Measurements from ENCODE around the gene FCSK. TPM values are rescaled to one million over a fixed set of nuclear protein-coding genes. Genes with fewer than 3 reads are reported as not detected.
A peak's percentile ranks its signal among the peaks of the same experiment; 100 is the strongest.

FCSK gene
- total and polyA plus RNA-seq, 4 donors: 12.0 to 24.1 (median 14.2) TPM

DNA sequence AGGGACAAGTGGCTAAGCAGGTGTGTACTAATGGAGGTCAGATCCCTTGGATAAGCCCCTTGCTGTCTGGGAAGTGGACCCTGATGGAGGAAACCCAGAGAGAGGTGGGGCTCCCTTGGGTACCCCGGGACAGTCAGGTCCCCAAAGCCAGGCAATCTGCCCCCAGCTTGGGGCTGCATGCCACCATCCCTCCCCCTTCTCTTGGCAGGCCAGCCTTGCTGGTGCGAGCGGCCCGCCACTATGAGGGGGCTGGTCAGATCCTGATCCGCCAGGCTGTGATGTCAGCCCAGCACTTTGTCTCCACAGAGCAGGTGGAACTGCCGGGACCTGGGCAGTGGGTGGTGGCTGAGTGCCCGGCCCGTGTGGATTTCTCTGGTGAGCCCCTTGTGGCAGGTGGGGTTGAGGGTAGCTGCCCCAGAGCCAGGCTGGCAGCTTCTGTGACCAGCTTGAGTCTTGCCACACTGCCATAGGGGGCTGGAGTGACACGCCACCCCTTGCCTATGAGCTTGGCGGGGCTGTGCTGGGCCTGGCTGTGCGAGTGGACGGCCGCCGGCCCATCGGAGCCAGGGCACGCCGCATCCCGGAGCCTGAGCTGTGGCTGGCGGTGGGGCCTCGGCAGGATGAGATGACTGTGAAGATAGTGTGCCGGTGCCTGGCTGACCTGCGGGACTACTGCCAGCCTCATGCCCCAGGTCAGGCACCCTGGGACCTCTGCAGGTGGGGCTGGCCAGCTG lies 20.1 kb downstream of the FCSK start:
- no peak for ATAC-seq (ENCODE audit: insufficient read depth, low FRiP score)
- peaks cover 0 to 5% (median 0%) of the 10 kb centered on the region in 5 donors for H3K4me1 ChIP-seq (ENCODE audit: control insufficient read depth in 5 of 5, insufficient read depth in 5 of 5, low read length in 5 of 5)
- no peaks in the 10 kb centered on the region for H3K27me3 ChIP-seq (ENCODE audit: control insufficient read depth in 3 of 3, insufficient read depth in 3 of 3, low read length in 2 of 3)
- H3K9ac ChIP-seq (ENCODE audit: insufficient read depth in 1 of 2, low read length in 2 of 2): no peak overlapping the region
- TF ChIP-seq, protein P1, sequence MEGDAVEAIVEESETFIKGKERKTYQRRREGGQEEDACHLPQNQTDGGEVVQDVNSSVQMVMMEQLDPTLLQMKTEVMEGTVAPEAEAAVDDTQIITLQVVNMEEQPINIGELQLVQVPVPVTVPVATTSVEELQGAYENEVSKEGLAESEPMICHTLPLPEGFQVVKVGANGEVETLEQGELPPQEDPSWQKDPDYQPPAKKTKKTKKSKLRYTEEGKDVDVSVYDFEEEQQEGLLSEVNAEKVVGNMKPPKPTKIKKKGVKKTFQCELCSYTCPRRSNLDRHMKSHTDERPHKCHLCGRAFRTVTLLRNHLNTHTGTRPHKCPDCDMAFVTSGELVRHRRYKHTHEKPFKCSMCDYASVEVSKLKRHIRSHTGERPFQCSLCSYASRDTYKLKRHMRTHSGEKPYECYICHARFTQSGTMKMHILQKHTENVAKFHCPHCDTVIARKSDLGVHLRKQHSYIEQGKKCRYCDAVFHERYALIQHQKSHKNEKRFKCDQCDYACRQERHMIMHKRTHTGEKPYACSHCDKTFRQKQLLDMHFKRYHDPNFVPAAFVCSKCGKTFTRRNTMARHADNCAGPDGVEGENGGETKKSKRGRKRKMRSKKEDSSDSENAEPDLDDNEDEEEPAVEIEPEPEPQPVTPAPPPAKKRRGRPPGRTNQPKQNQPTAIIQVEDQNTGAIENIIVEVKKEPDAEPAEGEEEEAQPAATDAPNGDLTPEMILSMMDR (IDR thresholded peaks at IDR 0.05; ENCODE audit: control extremely low read depth, extremely low read depth): no peak
- WGBS, 2 donors: 94 to 98% methylated on average over 22 of the region's 22 CpGs
- H3K9me3 ChIP-seq (ENCODE audit: control insufficient read depth in 4 of 4, insufficient read depth in 3 of 4, low read length in 3 of 4): no peaks in the 10 kb centered on the region
- H3K4me3 ChIP-seq: no peak overlapping the region
- no peak overlapping the region for H3K27ac ChIP-seq (ENCODE audit: low read depth in 1 of 2, low read length in 1 of 2)
- peaks cover under 1 to 43% (median 6%) of the 10 kb centered on the region in 4 donors for H3K36me3 ChIP-seq (ENCODE audit: control insufficient read depth in 4 of 4, insufficient read depth in 4 of 4, low read length in 4 of 4)
- DNase-seq: no peak

DNA sequence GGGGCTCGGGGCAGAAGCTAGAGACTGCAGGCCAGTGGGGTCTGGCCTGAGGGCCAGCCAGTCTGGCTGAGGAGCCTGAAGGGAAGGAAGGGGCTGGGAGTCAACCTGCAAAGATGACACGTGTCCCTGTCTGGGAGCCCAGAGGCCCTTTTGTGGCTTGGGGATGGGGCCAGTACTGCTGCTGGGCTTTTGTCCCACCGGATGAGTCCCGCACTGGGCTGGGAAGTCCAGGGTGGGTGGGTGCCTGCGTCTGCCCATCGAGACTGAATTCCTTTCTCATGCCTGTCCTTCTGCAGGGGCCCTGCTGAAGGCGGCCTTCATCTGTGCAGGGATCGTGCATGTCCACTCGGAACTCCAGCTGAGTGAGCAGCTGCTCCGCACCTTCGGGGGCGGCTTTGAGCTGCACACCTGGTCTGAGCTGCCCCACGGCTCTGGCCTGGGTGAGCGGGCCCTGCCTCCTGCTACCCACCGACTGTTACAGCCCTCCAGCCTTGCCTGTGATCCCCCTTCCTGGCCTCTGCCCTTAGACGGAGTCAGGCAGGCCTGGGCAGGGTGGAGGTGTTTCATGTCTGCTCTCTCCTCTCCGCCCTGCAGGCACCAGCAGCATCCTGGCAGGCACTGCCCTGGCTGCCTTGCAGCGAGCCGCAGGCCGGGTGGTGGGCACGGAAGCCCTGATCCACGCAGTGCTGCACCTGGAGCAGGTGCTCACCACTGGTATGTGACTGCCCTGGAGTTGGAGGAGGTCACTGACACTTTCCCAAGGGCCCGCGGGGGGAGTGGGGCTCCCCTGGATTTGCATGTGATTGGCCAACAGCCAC lies 20.9 kb downstream of the FCSK start:
- DNase-seq: no peak
- no peak for ATAC-seq (ENCODE audit: insufficient read depth, low FRiP score)
- H3K27ac ChIP-seq (ENCODE audit: low read depth in 1 of 2, low read length in 1 of 2): no peak overlapping the region
- no peaks in the 10 kb centered on the region for H3K9me3 ChIP-seq (ENCODE audit: control insufficient read depth in 4 of 4, insufficient read depth in 3 of 4, low read length in 3 of 4)
- WGBS, 2 donors: 91 to 93% methylated on average over 24 of the region's 24 CpGs
- H3K9ac ChIP-seq (ENCODE audit: insufficient read depth in 1 of 2, low read length in 2 of 2): no peak overlapping the region
- H3K4me1 ChIP-seq (ENCODE audit: control insufficient read depth in 5 of 5, insufficient read depth in 5 of 5, low read length in 5 of 5): peaks cover 0 to 6% (median 0%) of the 10 kb centered on the region in 5 donors
- TF ChIP-seq, protein P1 (IDR thresholded peaks at IDR 0.05; ENCODE audit: control extremely low read depth, extremely low read depth): no peak
- no peak overlapping the region for H3K4me3 ChIP-seq
- H3K27me3 ChIP-seq (ENCODE audit: control insufficient read depth in 3 of 3, insufficient read depth in 3 of 3, low read length in 2 of 3): no peaks in the 10 kb centered on the region
- peaks cover 6 to 48% (median 9%) of the 10 kb centered on the region in 4 donors for H3K36me3 ChIP-seq (ENCODE audit: control insufficient read depth in 4 of 4, insufficient read depth in 4 of 4, low read length in 4 of 4)

DNA sequence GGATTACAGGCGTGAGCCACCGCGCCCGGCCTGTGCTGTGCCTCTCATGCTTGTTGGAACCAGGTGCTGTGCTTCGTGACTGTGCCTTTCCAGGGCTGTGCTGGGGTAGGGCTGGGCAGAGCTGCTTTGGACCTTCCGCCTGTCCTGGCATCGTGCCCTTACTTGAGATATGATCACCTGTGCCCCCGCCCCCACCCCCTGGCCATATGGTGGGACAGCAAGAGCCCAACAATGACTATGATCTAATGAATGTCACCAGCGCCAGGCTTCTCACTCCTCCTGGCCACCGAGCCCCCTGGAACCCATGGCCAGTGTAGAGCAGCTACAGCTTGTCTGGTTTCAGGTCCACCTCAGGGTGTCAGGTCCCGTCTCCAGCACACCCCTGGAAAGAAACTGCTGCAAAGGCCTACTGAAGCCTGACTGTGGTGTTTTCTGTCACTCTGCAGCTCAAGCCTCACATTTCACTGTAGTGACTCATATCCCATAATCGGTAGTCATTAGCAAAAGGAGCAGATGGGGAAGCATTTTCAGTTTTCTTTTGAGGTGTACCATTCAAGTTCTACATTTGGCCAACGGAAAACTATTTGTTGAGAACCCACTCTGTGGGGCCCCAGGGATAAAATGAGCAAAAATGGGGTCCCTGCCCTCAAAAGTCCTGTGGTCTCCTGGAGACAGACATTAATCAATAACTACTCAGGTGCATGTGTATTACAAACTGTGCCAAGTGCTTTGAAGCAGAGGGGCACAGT lies 22.1 kb downstream of the FCSK start:
- ATAC-seq (ENCODE audit: insufficient read depth, low FRiP score) (no peak), DNase-seq (no peak)
- Histone ChIP-seq H3K4me1 (ENCODE audit: control insufficient read depth in 5 of 5, insufficient read depth in 5 of 5, low read length in 5 of 5) (peaks cover 0 to 6% (median 0%) of the 10 kb centered on the region in 5 donors), H3K4me3 (no peak overlapping the region), H3K36me3 (ENCODE audit: control insufficient read depth in 4 of 4, insufficient read depth in 4 of 4, low read length in 4 of 4) (peaks cover 6 to 57% (median 8%) of the 10 kb centered on the region in 4 donors), H3K9ac (ENCODE audit: insufficient read depth in 1 of 2, low read length in 2 of 2) (no peak overlapping the region), H3K27ac (ENCODE audit: low read depth in 1 of 2, low read length in 1 of 2) (peak overlapping the region in 1 of 2 donors; percentile 42), H3K9me3 (ENCODE audit: control insufficient read depth in 4 of 4, insufficient read depth in 3 of 4, low read length in 3 of 4) (no peaks in the 10 kb centered on the region), H3K27me3 (ENCODE audit: control insufficient read depth in 3 of 3, insufficient read depth in 3 of 3, low read length in 2 of 3) (no peaks in the 10 kb centered on the region)
- 78 to 87% methylated on average over 13 of the region's 13 CpGs for WGBS, 2 donors
- TF ChIP-seq, protein P1 (IDR thresholded peaks at IDR 0.05; ENCODE audit: control extremely low read depth, extremely low read depth): no peak
